HEK293 (cell line): Measurements from ENCODE around the gene SLC7A4.

Source experiments
- CTCF ChIP-seq: fragments of 450-650 bp; formaldehyde crosslinking; IDR thresholded peaks from 2 replicates; pipeline ENCODE4 v1.5.1; 2016; ENCODE audit warnings: missing biosample characterization, missing genetic modification characterization
- TCF7L2 ChIP-seq: IDR thresholded peaks from 2 replicates; pipeline ENCODE4 v1.6.1; 2011; ENCODE audit warnings: low read depth, mild to moderate bottlenecking, inconsistent platforms, low read length, moderate library complexity, borderline replicate concordance
- ZNF112 ChIP-seq: fragments of 450-650 bp; formaldehyde crosslinking; IDR thresholded peaks from 2 replicates; pipeline ENCODE4 v1.5.0; 2017; ENCODE audit warnings: missing biosample characterization, missing genetic modification characterization
- ZNF169 ChIP-seq: fragments of 450-650 bp; formaldehyde crosslinking; IDR thresholded peaks from 2 replicates; pipeline ENCODE4 v1.5.1; 2016; ENCODE audit warnings: missing biosample characterization, missing genetic modification characterization

DNA sequence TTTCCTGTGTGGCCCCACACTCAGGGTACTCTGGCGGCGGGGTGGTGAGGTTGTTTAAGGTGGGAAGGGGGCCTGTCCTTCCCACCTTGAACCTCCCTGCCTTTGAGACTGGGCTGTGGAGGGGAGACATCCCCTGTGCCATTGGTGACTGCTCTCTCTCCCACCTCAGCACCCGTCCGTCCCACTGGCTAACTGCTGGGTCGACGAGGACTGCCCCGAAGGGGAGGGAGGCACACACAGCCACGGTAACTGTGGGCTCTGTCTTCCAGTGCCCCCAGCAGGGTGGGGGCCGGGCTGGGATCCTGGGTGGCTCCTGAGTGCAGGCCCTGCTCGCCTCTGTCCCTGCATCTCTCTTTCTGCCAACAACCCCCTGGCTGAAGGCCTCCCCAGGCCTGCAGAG lies 9.9 kb downstream of the SLC7A4 start:
- no peak for TF ChIP-seq CTCF (tag by site-specific recombination)
- no peak for TF ChIP-seq TCF7L2
- TF ChIP-seq ZNF169 (tag by site-specific recombination), result no peak
- no peak for TF ChIP-seq ZNF112 (tag by site-specific recombination)
